ENCODE data around the gene MAST2.

- TF ChIP-seq POLR2A (IDR thresholded peaks at IDR 0.05; ENCODE audit: extremely low read depth, insufficient read length) (no peak), CTCF (IDR thresholded peaks at IDR 0.05; ENCODE audit: low read depth, low read length) (no peak)
Observed at GRCh38 chr1:45767035-45767434, 36.4 kb upstream of the MAST2 start.
